SK-N-SH (cell line): ENCODE data around the gene GRIK3.

Experiments
- CHD2 ChIP-seq: fragments of 150-350 bp; IDR thresholded peaks from 2 replicates; pipeline ENCODE4 v1.6.1; 2018; ENCODE audit warnings: low read length; ENCODE audit not compliant: partially characterized antibody
- EP300 ChIP-seq, 2 experiments: IDR thresholded peaks; 2 replicates each; pipeline versions ENCODE4 v1.4.0 to v1.6.1; 2012; ENCODE audit warnings: borderline replicate concordance in 1 of 2, low read depth in 1 of 2, low read length in 1 of 2
- FOSL2 ChIP-seq: IDR thresholded peaks from 2 replicates; pipeline ENCODE4 v1.4.0; 2012; ENCODE audit warnings: low read depth, mild to moderate bottlenecking, moderate library complexity, borderline replicate concordance
- GABPA ChIP-seq: IDR thresholded peaks from 2 replicates; pipeline ENCODE4 v1.4.0; 2012; ENCODE audit warnings: low read depth, mild to moderate bottlenecking
- MEF2A ChIP-seq: IDR thresholded peaks from 2 replicates; pipeline ENCODE4 v1.4.0; 2012; ENCODE audit warnings: low read depth, borderline replicate concordance
- MXI1 ChIP-seq: IDR thresholded peaks from 2 replicates; pipeline ENCODE4 v1.6.1; 2012; ENCODE audit warnings: mild to moderate bottlenecking, low read depth, low read length, improper control_type of control experiment
- POLR2AphosphoS5 ChIP-seq: IDR thresholded peaks from 2 replicates; pipeline ENCODE4 v1.6.1; 2012; ENCODE audit warnings: low read depth, low read length
- RAD21 ChIP-seq: IDR thresholded peaks from 2 replicates; pipeline ENCODE4 v1.6.1; 2012; ENCODE audit warnings: mild to moderate bottlenecking, low read length
- TAF1 ChIP-seq: IDR thresholded peaks from 2 replicates; pipeline ENCODE4 v1.6.1; 2012; ENCODE audit warnings: low read depth, mild to moderate bottlenecking, low read length, moderate library complexity, borderline replicate concordance
- TCF12 ChIP-seq: IDR thresholded peaks from 2 replicates; pipeline ENCODE4 v1.4.0; 2012
- TF ChIP-seq, protein P1 (sequence below): fragments of 200-600 bp; sonication (generic); IDR thresholded peaks from 2 replicates; pipeline ENCODE4 v1.6.1; 2017; ENCODE audit warnings: antibody characterized with exemption, mild to moderate bottlenecking, moderate library complexity
- TF ChIP-seq, protein P2 (sequence below): IDR thresholded peaks from 2 replicates; pipeline ENCODE4; 2012
- TF ChIP-seq, protein P3 (sequence below): IDR thresholded peaks from 2 replicates; pipeline ENCODE4 v1.4.0; 2012; ENCODE audit warnings: low read depth

DNA sequence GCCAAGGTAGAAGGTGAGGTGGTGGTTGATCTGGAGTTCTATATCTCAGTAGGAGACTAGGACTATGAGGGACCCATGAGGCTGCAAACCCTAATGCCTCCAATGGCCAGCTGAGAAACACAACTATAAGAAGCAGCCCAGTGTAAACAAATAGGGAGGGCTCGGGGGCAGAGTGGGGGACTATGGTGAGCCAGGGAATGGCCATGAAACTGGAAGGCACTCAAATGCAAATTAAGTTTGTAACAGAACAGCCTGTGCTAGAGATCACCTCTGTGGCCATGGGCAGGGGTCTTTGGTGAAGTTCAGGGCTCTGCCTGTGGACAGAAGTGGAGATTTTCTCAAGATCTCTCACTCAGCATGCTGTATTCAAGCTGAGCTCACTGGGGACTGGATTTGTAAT, 187.1 kb downstream of the GRIK3 start:
- TF ChIP-seq, protein P1, sequence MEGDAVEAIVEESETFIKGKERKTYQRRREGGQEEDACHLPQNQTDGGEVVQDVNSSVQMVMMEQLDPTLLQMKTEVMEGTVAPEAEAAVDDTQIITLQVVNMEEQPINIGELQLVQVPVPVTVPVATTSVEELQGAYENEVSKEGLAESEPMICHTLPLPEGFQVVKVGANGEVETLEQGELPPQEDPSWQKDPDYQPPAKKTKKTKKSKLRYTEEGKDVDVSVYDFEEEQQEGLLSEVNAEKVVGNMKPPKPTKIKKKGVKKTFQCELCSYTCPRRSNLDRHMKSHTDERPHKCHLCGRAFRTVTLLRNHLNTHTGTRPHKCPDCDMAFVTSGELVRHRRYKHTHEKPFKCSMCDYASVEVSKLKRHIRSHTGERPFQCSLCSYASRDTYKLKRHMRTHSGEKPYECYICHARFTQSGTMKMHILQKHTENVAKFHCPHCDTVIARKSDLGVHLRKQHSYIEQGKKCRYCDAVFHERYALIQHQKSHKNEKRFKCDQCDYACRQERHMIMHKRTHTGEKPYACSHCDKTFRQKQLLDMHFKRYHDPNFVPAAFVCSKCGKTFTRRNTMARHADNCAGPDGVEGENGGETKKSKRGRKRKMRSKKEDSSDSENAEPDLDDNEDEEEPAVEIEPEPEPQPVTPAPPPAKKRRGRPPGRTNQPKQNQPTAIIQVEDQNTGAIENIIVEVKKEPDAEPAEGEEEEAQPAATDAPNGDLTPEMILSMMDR: no peak
- TF ChIP-seq, protein P2, sequence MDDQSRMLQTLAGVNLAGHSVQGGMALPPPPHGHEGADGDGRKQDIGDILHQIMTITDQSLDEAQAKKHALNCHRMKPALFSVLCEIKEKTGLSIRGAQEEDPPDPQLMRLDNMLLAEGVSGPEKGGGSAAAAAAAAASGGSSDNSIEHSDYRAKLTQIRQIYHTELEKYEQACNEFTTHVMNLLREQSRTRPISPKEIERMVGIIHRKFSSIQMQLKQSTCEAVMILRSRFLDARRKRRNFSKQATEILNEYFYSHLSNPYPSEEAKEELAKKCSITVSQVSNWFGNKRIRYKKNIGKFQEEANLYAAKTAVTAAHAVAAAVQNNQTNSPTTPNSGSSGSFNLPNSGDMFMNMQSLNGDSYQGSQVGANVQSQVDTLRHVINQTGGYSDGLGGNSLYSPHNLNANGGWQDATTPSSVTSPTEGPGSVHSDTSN: no peak
- TF ChIP-seq MEF2A (no peak), TCF12 (no peak), RAD21 (no peak), CHD2 (no peak), POLR2AphosphoS5 (no peak), EP300 (IDR thresholded peaks at IDR 0.05; ENCODE audit: borderline replicate concordance in 1 of 2, low read depth in 1 of 2, low read length in 1 of 2) (no peak), FOSL2 (no peak), GABPA (no peak), MXI1 (no peak), TAF1 (no peak)
- TF ChIP-seq, protein P3, sequence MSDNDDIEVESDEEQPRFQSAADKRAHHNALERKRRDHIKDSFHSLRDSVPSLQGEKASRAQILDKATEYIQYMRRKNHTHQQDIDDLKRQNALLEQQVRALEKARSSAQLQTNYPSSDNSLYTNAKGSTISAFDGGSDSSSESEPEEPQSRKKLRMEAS: no peak
